ENCODE results near the gene SLC25A45. TPM values are rescaled to one million over a fixed set of nuclear protein-coding genes. Genes with fewer than 3 reads are reported as not detected.

The SLC25A45 gene
- total RNA-seq, 1 donor from 2014 or later, result 1.9 TPM

DNA sequence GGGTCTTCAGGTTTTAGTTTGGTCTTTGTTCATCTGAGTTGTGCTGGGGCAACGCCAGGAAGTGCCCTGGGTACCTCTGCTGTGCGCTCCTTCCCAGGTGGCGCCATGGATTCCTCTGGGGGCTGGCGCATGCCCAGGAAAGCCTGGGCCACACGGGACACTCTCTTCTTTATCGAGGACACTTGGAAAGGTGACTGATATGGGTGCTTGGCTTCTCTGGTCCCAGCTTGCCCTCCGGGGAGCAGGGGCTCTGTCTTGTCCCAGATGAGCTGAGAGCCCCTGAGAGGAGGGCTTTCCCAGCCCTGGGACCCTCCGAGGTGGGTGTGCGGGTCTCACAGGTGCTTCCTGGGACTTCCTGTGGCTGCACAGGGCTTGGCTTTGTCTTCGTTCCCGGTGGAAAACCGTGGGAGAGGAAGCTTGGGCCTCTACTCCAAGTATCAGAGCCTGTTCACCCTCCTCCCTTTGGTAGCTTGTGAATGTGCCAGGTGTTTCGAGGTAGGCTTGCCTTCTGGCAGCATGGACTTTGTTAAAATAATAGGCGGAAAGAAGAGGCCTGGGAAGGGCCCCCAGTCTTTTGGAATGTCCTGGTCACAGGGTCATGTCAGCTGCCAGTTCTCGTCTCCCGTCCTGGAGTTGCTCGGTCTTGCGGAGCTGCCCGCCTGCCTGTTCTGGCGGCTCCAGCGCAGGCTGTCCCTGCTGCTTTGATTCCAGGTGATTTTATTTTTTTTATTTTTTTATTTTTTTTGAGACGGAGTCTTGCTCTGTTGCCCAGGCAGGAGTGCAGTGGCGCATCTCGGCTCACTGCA, 30.0 kb upstream of the SLC25A45 start:
- Mint-ChIP-seq H3K4me1 (ENCODE audit: unreplicated experiment) (peaks cover 15% of the 10 kb centered on the region), H3K4me3 (no peak overlapping the region), H3K27me3 (no peaks in the 10 kb centered on the region), H3K27ac (no peak overlapping the region), H3K36me3 (peaks cover 3% of the 10 kb centered on the region), H3K9me3 (no peaks in the 10 kb centered on the region)
- TF ChIP-seq, protein P1, sequence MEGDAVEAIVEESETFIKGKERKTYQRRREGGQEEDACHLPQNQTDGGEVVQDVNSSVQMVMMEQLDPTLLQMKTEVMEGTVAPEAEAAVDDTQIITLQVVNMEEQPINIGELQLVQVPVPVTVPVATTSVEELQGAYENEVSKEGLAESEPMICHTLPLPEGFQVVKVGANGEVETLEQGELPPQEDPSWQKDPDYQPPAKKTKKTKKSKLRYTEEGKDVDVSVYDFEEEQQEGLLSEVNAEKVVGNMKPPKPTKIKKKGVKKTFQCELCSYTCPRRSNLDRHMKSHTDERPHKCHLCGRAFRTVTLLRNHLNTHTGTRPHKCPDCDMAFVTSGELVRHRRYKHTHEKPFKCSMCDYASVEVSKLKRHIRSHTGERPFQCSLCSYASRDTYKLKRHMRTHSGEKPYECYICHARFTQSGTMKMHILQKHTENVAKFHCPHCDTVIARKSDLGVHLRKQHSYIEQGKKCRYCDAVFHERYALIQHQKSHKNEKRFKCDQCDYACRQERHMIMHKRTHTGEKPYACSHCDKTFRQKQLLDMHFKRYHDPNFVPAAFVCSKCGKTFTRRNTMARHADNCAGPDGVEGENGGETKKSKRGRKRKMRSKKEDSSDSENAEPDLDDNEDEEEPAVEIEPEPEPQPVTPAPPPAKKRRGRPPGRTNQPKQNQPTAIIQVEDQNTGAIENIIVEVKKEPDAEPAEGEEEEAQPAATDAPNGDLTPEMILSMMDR (conservative IDR thresholded peaks at IDR 0.05), result no peak
- DNase-seq (ENCODE audit: extremely low spot score, unreplicated experiment), result peak; percentile 58

DNA sequence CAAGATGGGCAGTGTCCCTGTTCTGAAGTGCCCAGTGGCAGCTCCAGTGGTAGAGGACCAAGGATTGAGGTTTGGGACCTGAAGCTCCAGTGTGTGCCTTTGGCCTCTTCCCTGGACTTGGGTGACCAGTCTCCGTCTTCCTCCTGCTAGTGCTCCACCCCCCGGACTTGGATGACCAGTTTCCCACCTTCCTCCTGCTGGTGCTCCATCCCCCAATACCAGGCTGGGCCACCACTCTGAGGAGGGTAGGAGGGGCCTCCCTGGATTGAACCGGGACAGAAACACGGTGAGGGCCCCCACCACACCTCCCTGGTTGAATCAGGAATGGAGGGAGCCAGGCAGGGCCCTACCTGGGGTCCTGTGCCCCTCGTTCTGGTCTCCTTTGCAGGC, 29.2 kb upstream of the SLC25A45 start:
- TF ChIP-seq, protein P1 (conservative IDR thresholded peaks at IDR 0.05), result no peak

DNA sequence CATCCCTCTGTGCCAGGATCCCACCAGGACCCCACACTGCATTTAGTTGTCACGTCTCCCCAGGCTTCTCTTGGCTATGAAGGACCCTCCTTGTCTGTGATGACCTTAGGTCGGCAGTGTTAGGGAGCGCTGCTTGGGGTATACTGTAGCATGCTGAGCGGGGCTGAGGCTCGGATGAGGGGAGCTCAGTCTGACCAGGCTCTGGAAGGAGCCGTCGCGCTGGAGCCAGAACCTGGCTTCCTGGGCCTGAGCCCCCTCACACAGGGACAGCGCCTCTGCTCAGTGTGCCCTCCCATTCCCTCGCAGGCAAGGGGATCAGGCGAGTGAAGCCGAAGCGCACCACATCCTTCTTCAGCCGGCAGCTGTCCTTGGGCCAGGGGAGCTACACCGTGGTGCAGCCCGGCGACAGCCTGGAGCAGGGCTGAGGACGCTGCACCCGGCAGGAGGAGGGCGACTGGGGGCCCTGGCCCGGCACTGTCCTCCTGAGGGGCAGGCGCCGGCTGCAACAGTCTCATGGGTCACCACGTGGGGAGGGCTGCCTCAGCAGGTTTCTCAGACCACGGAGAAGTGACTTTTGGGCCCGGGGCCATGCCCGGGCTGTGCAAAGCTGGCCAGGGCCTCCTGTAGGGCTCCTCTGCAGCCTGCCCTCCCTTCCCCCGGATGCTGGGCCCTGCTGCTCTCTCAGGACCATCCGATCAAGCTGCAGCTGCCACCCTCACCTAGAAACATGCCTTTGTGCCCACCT, 28.7 kb upstream of the SLC25A45 start:
- Mint-ChIP-seq H3K36me3 (peaks cover 3% of the 10 kb centered on the region), H3K27ac (no peak overlapping the region), H3K4me3 (no peak overlapping the region), H3K4me1 (ENCODE audit: unreplicated experiment) (peaks cover 5% of the 10 kb centered on the region), H3K27me3 (no peaks in the 10 kb centered on the region), H3K9me3 (no peaks in the 10 kb centered on the region)
- DNase-seq (ENCODE audit: extremely low spot score, unreplicated experiment), result no peak
- TF ChIP-seq, protein P1 (conservative IDR thresholded peaks at IDR 0.05), result no peak

More for the DNA sequence above, 29.2 kb upstream of the SLC25A45 start:
- Mint-ChIP-seq H3K27ac (no peak overlapping the region), H3K4me1 (ENCODE audit: unreplicated experiment) (peaks cover 7% of the 10 kb centered on the region), H3K27me3 (no peaks in the 10 kb centered on the region), H3K9me3 (no peaks in the 10 kb centered on the region), H3K4me3 (no peak overlapping the region), H3K36me3 (peaks cover 3% of the 10 kb centered on the region)
- no peak for DNase-seq (ENCODE audit: extremely low spot score, unreplicated experiment)

DNA sequence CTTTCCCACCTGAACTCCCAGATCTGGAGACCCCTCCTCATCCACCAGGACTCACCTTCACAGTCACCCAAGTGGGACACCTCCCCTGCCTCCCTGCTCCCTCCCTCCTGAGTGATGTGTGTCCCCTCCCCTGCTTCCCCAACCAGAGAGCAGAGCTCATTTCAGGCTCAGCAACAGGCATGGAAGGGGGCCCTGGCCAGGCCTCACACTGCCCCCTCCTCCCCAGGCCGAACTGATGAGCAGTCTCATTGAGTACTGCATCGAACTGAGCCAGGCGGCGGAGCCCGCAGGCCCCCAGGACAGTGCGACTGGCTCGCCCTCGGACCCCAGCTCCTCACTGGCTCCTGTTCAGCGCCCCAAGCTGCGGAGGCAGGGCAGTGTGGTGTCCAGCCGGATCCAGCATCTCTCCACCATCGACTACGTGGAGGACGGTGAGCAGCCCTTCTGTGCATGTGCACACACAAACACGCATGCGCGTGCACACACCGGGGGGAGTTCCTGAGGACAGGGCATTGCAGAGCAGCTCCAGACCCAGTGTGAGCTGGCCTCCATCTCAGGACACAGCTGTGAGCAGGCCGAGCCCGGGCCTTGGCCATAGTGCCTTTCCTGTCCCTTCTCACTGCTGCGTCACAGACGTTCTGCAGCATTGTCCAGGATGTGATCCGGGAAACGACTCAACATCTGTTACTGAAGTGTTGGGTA, 22.3 kb upstream of the SLC25A45 start:
- TF ChIP-seq, protein P1 (conservative IDR thresholded peaks at IDR 0.05), result no peak
- no peak overlapping the region for H3K27ac Mint-ChIP-seq
- no peak overlapping the region for H3K4me3 Mint-ChIP-seq
- no peaks in the 10 kb centered on the region for H3K9me3 Mint-ChIP-seq
- H3K4me1 Mint-ChIP-seq (ENCODE audit: unreplicated experiment), result no peaks in the 10 kb centered on the region
- no peaks in the 10 kb centered on the region for H3K36me3 Mint-ChIP-seq
- DNase-seq (ENCODE audit: extremely low spot score, unreplicated experiment), result no peak
- H3K27me3 Mint-ChIP-seq, result no peaks in the 10 kb centered on the region

DNA sequence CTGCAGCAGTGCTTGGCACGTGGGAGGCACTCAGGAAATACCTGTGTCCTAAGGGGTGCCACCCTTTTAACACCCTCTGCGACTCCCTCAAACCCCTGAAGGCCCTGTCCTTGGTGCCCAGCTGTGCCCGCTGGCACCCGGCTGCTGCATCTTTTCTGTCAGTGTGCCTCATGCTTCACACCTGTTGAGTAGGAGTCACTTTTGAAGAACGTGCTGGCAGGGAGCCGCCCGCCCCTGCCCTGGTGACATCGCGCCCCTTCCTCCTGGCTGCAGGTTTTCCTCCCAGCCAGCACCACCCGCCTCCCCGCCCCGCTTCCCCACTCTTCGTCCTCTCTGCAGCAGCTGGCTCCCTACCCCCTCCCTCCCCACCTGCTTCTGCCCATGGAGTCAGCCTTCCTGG, 21.8 kb upstream of the SLC25A45 start:
- H3K27ac Mint-ChIP-seq, result no peak overlapping the region
- no peaks in the 10 kb centered on the region for H3K4me1 Mint-ChIP-seq (ENCODE audit: unreplicated experiment)
- H3K4me3 Mint-ChIP-seq, result no peak overlapping the region

More for the DNA sequence above, 21.8 kb upstream of the SLC25A45 start:
- H3K27me3 Mint-ChIP-seq, result no peaks in the 10 kb centered on the region
- TF ChIP-seq, protein P1 (conservative IDR thresholded peaks at IDR 0.05), result no peak
- DNase-seq (ENCODE audit: extremely low spot score, unreplicated experiment), result no peak
- no peaks in the 10 kb centered on the region for H3K36me3 Mint-ChIP-seq
- no peaks in the 10 kb centered on the region for H3K9me3 Mint-ChIP-seq

All from type B pancreatic cell (in vitro differentiated cells).